ENCODE measurements around the gene STRN.
"Not testable (repeated sequence)": the region's sequence is repeated elsewhere in the genome, so short reads cannot be mapped to it uniquely, and the experiment has no call there.

The STRN gene

GRCh38 chr2:36849265-36849664 is 117.1 kb downstream of the STRN start:
- in situ Hi-C loops (cut with HindIII; ENCODE audit: low sequenced_read_pairs) = no loop called here

GRCh38 chr2:36843838-36844237 is 122.5 kb downstream of the STRN start:
- in situ Hi-C loops (cut with HindIII; ENCODE audit: low sequenced_read_pairs) = no loop called here

- in situ Hi-C loops (cut with HindIII; ENCODE audit: low sequenced_read_pairs) = no loop called here
These were observed 126.2 kb downstream of the STRN start for GRCh38 chr2:36839976-36840617.

- in situ Hi-C loops (cut with HindIII; ENCODE audit: low sequenced_read_pairs) = no loop called here
These were observed 131.4 kb downstream of the STRN start for GRCh38 chr2:36834731-36835524.

GRCh38 chr2:36834203-36834602 is 132.1 kb downstream of the STRN start:
- in situ Hi-C loops (cut with HindIII; ENCODE audit: low sequenced_read_pairs) = no loop called here

- in situ Hi-C loops (cut with HindIII; ENCODE audit: low sequenced_read_pairs) = no loop called here
These were observed 135.2 kb downstream of the STRN start for GRCh38 chr2:36831185-36831584.

- in situ Hi-C loops (cut with HindIII; ENCODE audit: low sequenced_read_pairs) = not testable (repeated sequence)
These were observed 141.7 kb downstream of the STRN start for GRCh38 chr2:36824683-36825082.

GRCh38 chr2:36824273-36824672 is 142.1 kb downstream of the STRN start:
- in situ Hi-C loops (cut with HindIII; ENCODE audit: low sequenced_read_pairs) = no loop called here

GRCh38 chr2:36823862-36824261 is 142.5 kb downstream of the STRN start:
- in situ Hi-C loops (cut with HindIII; ENCODE audit: low sequenced_read_pairs) = no loop called here

GRCh38 chr2:36820942-36821605 is 145.3 kb downstream of the STRN start:
- in situ Hi-C loops (cut with HindIII; ENCODE audit: low sequenced_read_pairs) = no loop called here

GRCh38 chr2:36819095-36819711 is 147.1 kb downstream of the STRN start:
- in situ Hi-C loops (cut with HindIII; ENCODE audit: low sequenced_read_pairs) = no loop called here

- in situ Hi-C loops (cut with HindIII; ENCODE audit: low sequenced_read_pairs) = no loop called here
These were observed 147.8 kb downstream of the STRN start for GRCh38 chr2:36818542-36818941.

- in situ Hi-C loops (cut with HindIII; ENCODE audit: low sequenced_read_pairs) = no loop called here
These were observed 154.1 kb downstream of the STRN start for GRCh38 chr2:36812196-36812595.

- in situ Hi-C loops (cut with HindIII; ENCODE audit: low sequenced_read_pairs) = no loop called here
These were observed 155.3 kb downstream of the STRN start for GRCh38 chr2:36811071-36811470.

- in situ Hi-C loops (cut with HindIII; ENCODE audit: low sequenced_read_pairs) = no loop called here
These were observed 157.3 kb downstream of the STRN start for GRCh38 chr2:36809069-36809445.

GRCh38 chr2:36808386-36809068 is 157.8 kb downstream of the STRN start:
- in situ Hi-C loops (cut with HindIII; ENCODE audit: low sequenced_read_pairs) = no loop called here

GRCh38 chr2:36807223-36807886 is 159.0 kb downstream of the STRN start:
- in situ Hi-C loops (cut with HindIII; ENCODE audit: low sequenced_read_pairs) = no loop called here

GRCh38 chr2:36805635-36806224 is 160.6 kb downstream of the STRN start:
- in situ Hi-C loops (cut with HindIII; ENCODE audit: low sequenced_read_pairs) = no loop called here

- in situ Hi-C loops (cut with HindIII; ENCODE audit: low sequenced_read_pairs) = no loop called here
These were observed 163.4 kb downstream of the STRN start for GRCh38 chr2:36802952-36803351.

GRCh38 chr2:36801088-36801487 is 165.2 kb downstream of the STRN start:
- in situ Hi-C loops (cut with HindIII; ENCODE audit: low sequenced_read_pairs) = no loop called here
